ENCODE results near the gene MC5R.

The MC5R gene

GRCh38 chr18:13823707-13824395, at the start of gene MC5R:
Gene MC5R, plus strand, starts transcription at chr18:13824149. Its CDS starts 1,617 bp downstream, at chr18:13825766.
- peak; percentile 78 to 82 for DNase-seq

DNA sequence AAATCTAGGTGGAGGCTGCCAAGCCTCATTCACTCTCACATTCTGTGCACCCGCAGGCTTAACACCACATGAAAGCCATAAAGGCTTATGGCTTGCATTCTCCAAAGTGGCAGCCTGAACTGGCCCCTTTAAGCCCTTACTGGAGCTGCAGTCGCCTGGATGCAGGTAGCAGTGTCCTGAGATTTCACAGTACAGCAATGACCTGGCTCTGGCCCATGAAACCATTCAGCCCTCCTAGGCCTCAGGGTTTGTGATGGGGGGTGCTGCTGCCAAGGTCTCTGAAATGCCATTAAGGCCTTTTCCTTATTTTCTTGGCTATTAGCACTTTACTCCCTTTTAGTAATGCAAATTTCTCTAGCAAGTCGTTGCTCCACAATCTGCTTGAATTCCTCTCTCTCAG, 48.9 kb upstream of the MC5R start:
- no peak for DNase-seq

GRCh38 chr18:13791181-13791580, 32.8 kb upstream of the MC5R start:
- no peak for DNase-seq

DNA sequence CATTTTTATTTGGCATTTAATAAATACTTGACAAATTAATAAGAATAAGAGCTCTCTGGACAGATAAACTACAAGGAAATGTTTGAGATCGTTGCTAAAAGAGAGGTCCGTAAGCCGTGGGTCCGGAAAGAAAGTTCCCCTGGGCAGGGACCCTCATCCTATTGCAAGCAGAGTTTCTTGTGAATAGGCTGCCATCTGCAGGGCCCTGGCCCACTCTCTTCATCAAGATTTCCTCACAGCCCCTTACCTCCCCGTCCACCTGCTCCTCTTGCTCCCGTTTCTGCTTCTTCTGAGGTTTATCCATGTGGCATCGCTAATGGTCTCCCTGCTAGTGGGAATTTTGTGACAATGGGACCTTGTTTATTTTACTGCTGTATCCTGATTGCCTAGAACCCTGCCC, 30.1 kb upstream of the MC5R start:
- no peak for DNase-seq

- no peak for DNase-seq
These were observed 27.4 kb upstream of the MC5R start for GRCh38 chr18:13796515-13796914.

DNA sequence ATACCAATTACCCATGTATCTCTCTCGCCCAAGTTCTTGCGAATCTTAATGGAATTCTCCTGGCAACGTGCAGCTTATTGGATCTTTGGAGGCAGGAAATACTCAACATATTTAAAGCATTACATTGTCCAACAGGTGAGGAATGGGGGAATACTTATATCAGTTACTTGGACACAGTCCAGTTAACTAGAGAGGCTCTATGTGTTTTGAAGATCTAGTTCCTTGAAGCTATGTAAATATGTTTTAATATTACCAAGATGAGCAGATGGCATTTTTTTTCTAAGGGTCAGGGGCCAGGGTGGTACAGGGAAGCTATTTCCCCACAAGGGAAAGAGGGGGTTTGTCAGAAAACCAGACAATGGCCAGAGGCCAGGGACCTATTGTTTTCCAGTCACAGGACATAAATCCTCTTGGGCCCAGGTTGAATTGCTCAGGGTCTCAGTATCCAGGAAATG, 26.8 kb upstream of the MC5R start:
- no peak for DNase-seq

DNA sequence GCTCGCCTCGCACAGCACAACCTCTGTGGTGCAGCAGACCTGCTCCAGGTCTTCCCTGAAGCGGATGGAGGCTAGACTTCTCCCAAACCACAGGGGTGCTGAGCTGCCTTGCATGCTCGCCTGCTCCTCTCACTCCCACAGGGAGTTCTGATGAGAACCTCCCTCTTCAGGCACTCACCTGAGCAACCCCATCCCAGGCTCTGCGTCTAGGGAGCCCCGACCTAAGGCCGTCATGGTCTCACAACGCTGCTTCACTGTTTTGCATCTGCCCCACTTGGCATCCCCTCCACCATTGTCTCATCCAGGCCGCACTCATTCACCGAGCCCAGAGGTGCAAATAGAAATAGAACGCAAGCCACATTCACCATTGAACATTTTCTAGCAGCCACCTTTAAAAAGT, 24.6 kb upstream of the MC5R start:
- no peak for DNase-seq

DNA sequence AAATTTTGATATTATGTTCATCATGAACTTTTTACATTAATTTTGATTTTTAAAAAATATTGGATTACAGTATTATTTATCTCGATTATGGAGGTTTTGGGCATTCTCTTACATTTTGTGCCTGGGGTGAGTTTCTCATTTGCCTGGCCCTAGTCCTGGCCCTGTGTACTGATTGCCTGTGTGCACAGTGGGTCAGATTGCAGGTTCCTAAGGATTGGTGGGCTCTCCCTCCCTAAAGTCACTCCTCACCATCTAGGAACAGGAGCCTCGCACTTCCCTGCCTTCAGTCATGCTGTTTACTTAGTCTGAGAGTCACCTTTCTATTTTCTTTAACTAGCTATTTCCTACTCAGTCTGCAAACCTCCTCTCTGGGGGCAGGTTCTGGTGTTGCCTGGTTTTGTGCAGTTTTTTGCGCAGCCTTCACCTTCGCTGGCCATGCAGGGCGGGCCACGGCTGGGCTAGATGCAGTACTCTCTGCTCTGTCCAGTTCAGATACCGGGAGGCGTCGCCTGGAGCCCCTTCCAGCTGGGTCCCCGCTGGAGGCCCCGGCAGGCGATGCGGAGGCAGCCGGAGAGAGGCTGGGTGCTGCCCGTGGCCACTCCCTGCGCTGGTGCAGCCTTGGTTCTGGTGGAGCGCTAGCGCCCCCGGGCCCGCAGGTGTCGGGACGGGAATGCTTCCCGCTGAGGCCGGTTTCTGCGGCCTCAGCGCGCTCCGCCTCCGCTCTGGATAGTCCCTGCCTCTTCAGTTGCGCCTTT, 23.3 kb upstream of the MC5R start:
- DNase-seq: peak; percentile 33 to 67

GRCh38 chr18:13801260-13801601, 22.7 kb upstream of the MC5R start:
- no peak for DNase-seq

- DNase-seq: no peak
These were observed 19.6 kb upstream of the MC5R start for GRCh38 chr18:13804305-13804704.

DNA sequence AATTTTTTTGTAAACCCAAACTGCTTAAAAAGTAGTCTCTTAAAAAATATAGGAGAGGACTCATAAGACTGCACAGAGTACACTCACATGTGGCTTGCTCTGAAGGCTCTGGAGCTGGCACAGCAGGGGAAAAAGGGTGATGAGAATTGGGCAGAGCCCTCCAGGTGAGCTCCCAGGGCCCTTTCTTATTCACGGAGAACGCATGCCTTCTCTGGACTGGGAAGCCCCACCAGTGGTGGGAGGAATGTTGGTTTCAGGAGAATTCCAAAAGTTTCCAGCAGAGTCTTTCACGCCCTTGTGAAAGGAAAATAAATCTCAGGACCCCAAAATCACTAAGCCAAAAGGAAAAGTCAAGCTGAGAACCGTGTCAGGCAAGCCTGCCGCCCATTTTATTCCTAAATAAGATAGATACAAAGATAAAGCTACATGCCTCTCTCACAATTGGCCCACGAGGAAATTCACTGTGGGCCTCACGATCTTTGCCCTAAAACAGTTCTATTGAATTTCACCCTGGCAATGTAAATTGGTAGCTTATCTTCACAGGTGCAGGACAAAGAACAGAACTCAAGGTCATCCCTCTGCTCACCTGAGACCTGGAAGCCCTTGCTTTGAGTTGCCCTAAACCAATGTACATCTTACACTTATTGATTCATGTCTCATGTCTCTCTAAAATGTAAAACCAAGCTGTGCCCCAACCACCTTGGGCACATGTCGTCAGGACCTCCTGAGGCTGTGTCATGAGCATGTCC, 15.5 kb upstream of the MC5R start:
- DNase-seq: no peak

DNA sequence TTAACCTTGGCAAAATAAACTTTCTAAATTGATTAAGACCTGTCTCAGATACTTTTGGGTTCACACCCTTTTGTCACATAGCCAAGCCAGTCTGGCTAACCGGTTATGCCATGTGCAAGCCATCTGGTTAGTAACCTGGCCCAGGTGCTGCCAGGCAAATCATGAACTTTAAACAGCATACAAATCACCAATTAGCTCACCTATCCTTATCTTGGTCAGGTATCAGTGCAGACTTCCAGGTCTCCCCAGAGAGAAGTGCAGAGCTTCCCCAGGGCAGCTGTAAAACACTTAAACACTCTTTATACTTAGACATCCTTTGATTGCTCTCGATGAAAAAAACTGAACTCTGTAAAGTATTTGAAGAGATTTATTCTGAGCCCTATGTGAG, 14.9 kb upstream of the MC5R start:
- DNase-seq: no peak

GRCh38 chr18:13809531-13810255, 14.3 kb upstream of the MC5R start:
- no peak for DNase-seq

- no peak for DNase-seq
These were observed 12.9 kb upstream of the MC5R start for GRCh38 chr18:13810950-13811485.

GRCh38 chr18:13811993-13812392, 12.0 kb upstream of the MC5R start:
- no peak for DNase-seq

GRCh38 chr18:13813271-13813849, 10.6 kb upstream of the MC5R start:
- DNase-seq: peak; percentile 66 to 72

DNA sequence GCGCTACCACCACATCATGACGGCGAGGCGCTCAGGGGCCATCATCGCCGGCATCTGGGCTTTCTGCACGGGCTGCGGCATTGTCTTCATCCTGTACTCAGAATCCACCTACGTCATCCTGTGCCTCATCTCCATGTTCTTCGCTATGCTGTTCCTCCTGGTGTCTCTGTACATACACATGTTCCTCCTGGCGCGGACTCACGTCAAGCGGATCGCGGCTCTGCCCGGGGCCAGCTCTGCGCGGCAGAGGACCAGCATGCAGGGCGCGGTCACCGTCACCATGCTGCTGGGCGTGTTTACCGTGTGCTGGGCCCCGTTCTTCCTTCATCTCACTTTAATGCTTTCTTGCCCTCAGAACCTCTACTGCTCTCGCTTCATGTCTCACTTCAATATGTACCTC, 2.3 kb downstream of the MC5R start:
- no peak for DNase-seq

GRCh38 chr18:13831864-13832508, 8.0 kb downstream of the MC5R start:
- DNase-seq: no peak

DNA sequence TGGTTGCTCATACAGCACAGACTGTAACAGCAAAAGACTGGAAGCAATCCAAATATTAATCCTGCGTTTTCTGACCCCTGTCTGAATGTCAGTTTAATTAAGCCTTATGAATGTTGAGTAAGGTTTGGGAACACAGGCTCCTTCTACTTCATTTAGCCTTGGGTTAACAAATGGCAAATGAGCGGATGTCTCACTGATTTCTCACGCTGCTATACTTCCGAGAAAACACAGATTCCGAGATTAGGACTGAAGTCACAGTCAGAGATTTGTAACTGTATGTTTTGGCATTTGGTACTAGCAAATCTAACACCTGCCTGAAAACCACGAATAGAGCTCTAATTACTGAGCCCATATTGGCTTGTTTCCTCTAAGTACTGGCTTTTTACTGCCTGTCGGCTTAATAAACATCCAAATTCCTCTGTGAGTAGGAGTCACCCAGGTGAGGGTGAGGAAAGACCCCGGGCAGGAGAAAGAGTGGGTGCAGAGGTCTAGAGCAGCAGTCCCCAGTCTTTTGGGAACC, 10.6 kb downstream of the MC5R start:
- DNase-seq: no peak

DNA sequence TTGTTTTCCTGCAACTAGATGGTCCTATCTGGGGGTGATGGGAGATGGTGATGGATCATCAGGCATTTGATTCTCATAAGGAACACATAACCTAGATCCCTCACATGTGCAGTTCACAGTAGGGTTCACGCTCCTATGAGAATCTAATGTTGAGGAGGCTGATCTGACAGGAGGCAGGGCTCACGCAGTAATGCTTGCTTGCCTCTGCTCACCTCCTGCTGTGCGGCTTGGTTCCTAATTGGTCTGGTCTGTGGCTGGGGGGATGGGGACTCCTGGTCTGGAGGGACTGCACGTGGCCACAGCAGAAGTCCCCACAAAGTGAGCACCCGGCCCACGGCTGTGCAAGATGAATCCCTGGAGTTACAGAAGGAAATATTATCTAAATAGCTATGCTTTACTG, 11.3 kb downstream of the MC5R start:
- DNase-seq: no peak

DNA sequence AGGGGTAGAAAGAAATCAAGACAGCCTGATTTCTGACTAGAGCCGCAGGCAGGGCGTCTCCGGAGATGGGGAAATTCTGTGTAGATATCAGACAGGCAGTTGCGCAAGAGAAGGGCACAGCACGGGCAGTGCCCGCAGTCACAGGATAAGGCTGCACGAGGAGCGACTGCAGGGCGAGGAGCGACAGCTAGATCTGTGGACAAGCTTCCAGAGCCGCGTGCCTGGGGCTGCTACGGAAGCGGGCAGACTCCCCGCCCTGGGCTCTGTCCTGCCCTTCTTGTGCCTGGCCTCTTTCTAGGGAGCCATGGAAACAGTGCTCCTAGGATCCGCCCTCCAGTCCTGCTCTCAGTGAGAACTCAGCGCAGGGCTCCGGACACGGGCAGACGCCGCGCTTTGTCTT, 12.6 kb downstream of the MC5R start:
- no peak for DNase-seq

DNA sequence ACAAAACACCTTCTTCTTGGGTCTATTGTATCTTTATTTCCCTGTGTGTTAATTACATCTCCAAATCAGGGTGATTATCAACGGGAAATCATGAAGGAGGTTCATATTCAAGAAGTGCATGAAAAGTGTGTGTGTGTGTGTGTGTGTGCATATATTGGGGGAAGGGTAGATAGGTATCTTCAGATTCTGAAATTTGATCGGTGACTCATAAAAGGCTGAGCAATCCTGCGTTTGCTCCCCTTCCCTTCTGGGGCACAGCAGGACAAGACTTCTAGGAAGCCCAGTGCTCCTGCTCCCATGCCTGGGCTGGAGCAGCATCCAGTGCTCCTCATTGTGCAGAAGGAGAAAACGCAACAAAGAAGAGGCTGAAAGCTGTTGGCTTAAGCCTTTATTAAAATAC, 25.8 kb downstream of the MC5R start:
- no peak for DNase-seq
